22Rv1 (cell line): ENCODE data around the gene CCR7.

Experiments
- ZFX ChIP-seq: fragments of 450-650 bp; IDR thresholded peaks from 2 replicates; pipeline ENCODE4 v1.6.1; 2017; ENCODE audit warnings: antibody characterized with exemption, borderline replicate concordance
- TF ChIP-seq, protein P1 (sequence below): fragments of 450-650 bp; IDR thresholded peaks from 2 replicates; pipeline ENCODE4 v1.5.1; 2017; ENCODE audit warnings: mild to moderate bottlenecking

DNA sequence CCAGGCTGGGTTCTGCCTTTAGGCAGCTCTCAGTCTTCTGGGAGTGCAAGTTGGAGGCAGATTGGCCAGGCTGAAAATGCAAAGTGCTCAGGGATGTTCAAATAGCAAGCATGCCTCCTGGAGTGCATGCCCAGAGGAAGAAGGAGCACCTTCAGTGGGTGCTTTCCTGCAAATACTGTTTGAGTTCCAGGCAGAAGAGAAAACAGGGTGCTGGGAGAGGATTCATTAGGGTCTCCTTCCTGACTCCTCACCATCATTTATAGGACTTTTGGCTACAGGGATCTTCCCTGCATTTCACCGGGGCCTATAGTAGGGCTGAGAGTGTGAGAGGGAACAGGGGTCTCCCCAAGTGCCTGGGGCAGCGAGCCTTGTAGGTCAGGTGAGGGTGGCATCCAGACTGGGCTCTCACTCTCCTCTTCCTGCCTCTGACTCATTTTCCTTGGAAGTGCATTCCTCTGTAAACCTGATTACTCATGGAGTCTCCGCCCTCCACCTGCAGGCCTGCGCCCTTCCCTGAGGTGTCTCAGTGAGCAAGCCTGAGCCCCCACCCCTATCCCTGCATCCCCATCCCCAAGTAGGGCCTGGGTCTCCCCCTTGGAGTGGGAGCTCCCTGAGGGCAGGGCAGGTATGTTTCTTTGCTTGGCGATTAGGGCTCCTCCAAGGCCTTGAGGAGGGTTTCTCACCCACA lies 46.7 kb downstream of the CCR7 start:
- TF ChIP-seq, protein P1, sequence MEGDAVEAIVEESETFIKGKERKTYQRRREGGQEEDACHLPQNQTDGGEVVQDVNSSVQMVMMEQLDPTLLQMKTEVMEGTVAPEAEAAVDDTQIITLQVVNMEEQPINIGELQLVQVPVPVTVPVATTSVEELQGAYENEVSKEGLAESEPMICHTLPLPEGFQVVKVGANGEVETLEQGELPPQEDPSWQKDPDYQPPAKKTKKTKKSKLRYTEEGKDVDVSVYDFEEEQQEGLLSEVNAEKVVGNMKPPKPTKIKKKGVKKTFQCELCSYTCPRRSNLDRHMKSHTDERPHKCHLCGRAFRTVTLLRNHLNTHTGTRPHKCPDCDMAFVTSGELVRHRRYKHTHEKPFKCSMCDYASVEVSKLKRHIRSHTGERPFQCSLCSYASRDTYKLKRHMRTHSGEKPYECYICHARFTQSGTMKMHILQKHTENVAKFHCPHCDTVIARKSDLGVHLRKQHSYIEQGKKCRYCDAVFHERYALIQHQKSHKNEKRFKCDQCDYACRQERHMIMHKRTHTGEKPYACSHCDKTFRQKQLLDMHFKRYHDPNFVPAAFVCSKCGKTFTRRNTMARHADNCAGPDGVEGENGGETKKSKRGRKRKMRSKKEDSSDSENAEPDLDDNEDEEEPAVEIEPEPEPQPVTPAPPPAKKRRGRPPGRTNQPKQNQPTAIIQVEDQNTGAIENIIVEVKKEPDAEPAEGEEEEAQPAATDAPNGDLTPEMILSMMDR = no peak
- no peak for TF ChIP-seq ZFX
